ENCODE results near the gene VPS35L.
"Not testable (repeated sequence)": the region's sequence is repeated elsewhere in the genome, so short reads cannot be mapped to it uniquely, and the experiment has no call there.

The VPS35L gene

GRCh38 chr16:19543278-19543996, 12.1 kb upstream of the VPS35L start:
- H3K36me3 ChIP-seq (ENCODE audit: control insufficient read depth, low read depth, low read length), result peaks cover 52% of the 10 kb centered on the region
- H3K9ac ChIP-seq (ENCODE audit: low read length); H3K4me3 ChIP-seq (ENCODE audit: low read length); H3K4me1 ChIP-seq (ENCODE audit: control insufficient read depth, low read depth, low read length); H3K27ac ChIP-seq (ENCODE audit: low read length); H3K27me3 ChIP-seq (ENCODE audit: control insufficient read depth, insufficient read depth, low read length); H3K9me3 ChIP-seq (ENCODE audit: control insufficient read depth, low read depth, low read length): not testable (repeated sequence)

GRCh38 chr16:19548144-19548543, 7.4 kb upstream of the VPS35L start:
- no peak overlapping the region for H3K9ac ChIP-seq (ENCODE audit: low read length)
- no peak overlapping the region for H3K27ac ChIP-seq (ENCODE audit: low read length)
- H3K4me3 ChIP-seq (ENCODE audit: low read length), result no peak overlapping the region
- H3K36me3 ChIP-seq (ENCODE audit: control insufficient read depth, low read depth, low read length), result peaks cover 40% of the 10 kb centered on the region
- H3K4me1 ChIP-seq (ENCODE audit: control insufficient read depth, low read depth, low read length), result no peaks in the 10 kb centered on the region
- H3K27me3 ChIP-seq (ENCODE audit: control insufficient read depth, insufficient read depth, low read length), result no peaks in the 10 kb centered on the region
- no peaks in the 10 kb centered on the region for H3K9me3 ChIP-seq (ENCODE audit: control insufficient read depth, low read depth, low read length)

- H3K4me1 ChIP-seq (ENCODE audit: control insufficient read depth, low read depth, low read length), result no peaks in the 10 kb centered on the region
- H3K27ac ChIP-seq (ENCODE audit: low read length), result no peak overlapping the region
- no peaks in the 10 kb centered on the region for H3K9me3 ChIP-seq (ENCODE audit: control insufficient read depth, low read depth, low read length)
- H3K9ac ChIP-seq (ENCODE audit: low read length), result no peak overlapping the region
- peaks cover 34% of the 10 kb centered on the region for H3K36me3 ChIP-seq (ENCODE audit: control insufficient read depth, low read depth, low read length)
- H3K4me3 ChIP-seq (ENCODE audit: low read length), result no peak overlapping the region
- H3K27me3 ChIP-seq (ENCODE audit: control insufficient read depth, insufficient read depth, low read length), result no peaks in the 10 kb centered on the region
Observed at GRCh38 chr16:19549673-19550072, 5.8 kb upstream of the VPS35L start.

- Histone ChIP-seq H3K9me3 (ENCODE audit: control insufficient read depth, low read depth, low read length) (no peaks in the 10 kb centered on the region), H3K27me3 (ENCODE audit: control insufficient read depth, insufficient read depth, low read length) (no peaks in the 10 kb centered on the region), H3K27ac (ENCODE audit: low read length) (peak overlapping the region; percentile 93), H3K36me3 (ENCODE audit: control insufficient read depth, low read depth, low read length) (peaks cover 7% of the 10 kb centered on the region), H3K4me1 (ENCODE audit: control insufficient read depth, low read depth, low read length) (no peaks in the 10 kb centered on the region), H3K4me3 (ENCODE audit: low read length) (peak overlapping the region; percentile 93), H3K9ac (ENCODE audit: low read length) (peak overlapping the region; percentile 97)
Observed at GRCh38 chr16:19555938-19556771, 652 bp downstream of the VPS35L start.

- H3K4me3 ChIP-seq (ENCODE audit: low read length), result no peak overlapping the region
- no peaks in the 10 kb centered on the region for H3K27me3 ChIP-seq (ENCODE audit: control insufficient read depth, insufficient read depth, low read length)
- H3K36me3 ChIP-seq (ENCODE audit: control insufficient read depth, low read depth, low read length), result no peaks in the 10 kb centered on the region
- no peak overlapping the region for H3K27ac ChIP-seq (ENCODE audit: low read length)
- H3K9me3 ChIP-seq (ENCODE audit: control insufficient read depth, low read depth, low read length), result no peaks in the 10 kb centered on the region
- no peaks in the 10 kb centered on the region for H3K4me1 ChIP-seq (ENCODE audit: control insufficient read depth, low read depth, low read length)
- H3K9ac ChIP-seq (ENCODE audit: low read length), result no peak overlapping the region
Observed at GRCh38 chr16:19559242-19559910, 3.9 kb downstream of the VPS35L start.

- no peaks in the 10 kb centered on the region for H3K4me1 ChIP-seq (ENCODE audit: control insufficient read depth, low read depth, low read length)
Observed at GRCh38 chr16:19560078-19560477, 4.6 kb downstream of the VPS35L start.

GRCh38 chr16:19563377-19563776, 7.9 kb downstream of the VPS35L start:
- no peaks in the 10 kb centered on the region for H3K27me3 ChIP-seq (ENCODE audit: control insufficient read depth, insufficient read depth, low read length)
- H3K9ac ChIP-seq (ENCODE audit: low read length), result no peak overlapping the region
- no peak overlapping the region for H3K27ac ChIP-seq (ENCODE audit: low read length)
- H3K4me1 ChIP-seq (ENCODE audit: control insufficient read depth, low read depth, low read length), result no peaks in the 10 kb centered on the region
- peaks cover 13% of the 10 kb centered on the region for H3K36me3 ChIP-seq (ENCODE audit: control insufficient read depth, low read depth, low read length)
- no peak overlapping the region for H3K4me3 ChIP-seq (ENCODE audit: low read length)
- H3K9me3 ChIP-seq (ENCODE audit: control insufficient read depth, low read depth, low read length), result no peaks in the 10 kb centered on the region

More at GRCh38 chr16:19560078-19560477, 4.6 kb downstream of the VPS35L start:
- Histone ChIP-seq H3K36me3 (ENCODE audit: control insufficient read depth, low read depth, low read length) (no peaks in the 10 kb centered on the region), H3K27ac (ENCODE audit: low read length) (no peak overlapping the region), H3K9me3 (ENCODE audit: control insufficient read depth, low read depth, low read length) (no peaks in the 10 kb centered on the region), H3K9ac (ENCODE audit: low read length) (no peak overlapping the region), H3K4me3 (ENCODE audit: low read length) (no peak overlapping the region), H3K27me3 (ENCODE audit: control insufficient read depth, insufficient read depth, low read length) (no peaks in the 10 kb centered on the region)

GRCh38 chr16:19566362-19566761, 10.9 kb downstream of the VPS35L start:
- Histone ChIP-seq H3K9ac (ENCODE audit: low read length) (no peak overlapping the region), H3K36me3 (ENCODE audit: control insufficient read depth, low read depth, low read length) (peaks cover 24% of the 10 kb centered on the region), H3K27me3 (ENCODE audit: control insufficient read depth, insufficient read depth, low read length) (no peaks in the 10 kb centered on the region), H3K4me3 (ENCODE audit: low read length) (no peak overlapping the region), H3K27ac (ENCODE audit: low read length) (no peak overlapping the region), H3K4me1 (ENCODE audit: control insufficient read depth, low read depth, low read length) (no peaks in the 10 kb centered on the region), H3K9me3 (ENCODE audit: control insufficient read depth, low read depth, low read length) (no peaks in the 10 kb centered on the region)

- Histone ChIP-seq H3K36me3 (ENCODE audit: control insufficient read depth, low read depth, low read length) (peaks cover 27% of the 10 kb centered on the region), H3K27me3 (ENCODE audit: control insufficient read depth, insufficient read depth, low read length) (no peaks in the 10 kb centered on the region), H3K27ac (ENCODE audit: low read length) (no peak overlapping the region), H3K4me1 (ENCODE audit: control insufficient read depth, low read depth, low read length) (no peaks in the 10 kb centered on the region), H3K9ac (ENCODE audit: low read length) (no peak overlapping the region), H3K4me3 (ENCODE audit: low read length) (no peak overlapping the region), H3K9me3 (ENCODE audit: control insufficient read depth, low read depth, low read length) (no peaks in the 10 kb centered on the region)
Observed at GRCh38 chr16:19567560-19567959, 12.1 kb downstream of the VPS35L start.

- H3K36me3 ChIP-seq (ENCODE audit: control insufficient read depth, low read depth, low read length), result peaks cover 46% of the 10 kb centered on the region
- no peaks in the 10 kb centered on the region for H3K4me1 ChIP-seq (ENCODE audit: control insufficient read depth, low read depth, low read length)
- H3K27me3 ChIP-seq (ENCODE audit: control insufficient read depth, insufficient read depth, low read length), result no peaks in the 10 kb centered on the region
- H3K9me3 ChIP-seq (ENCODE audit: control insufficient read depth, low read depth, low read length), result no peaks in the 10 kb centered on the region
- no peak overlapping the region for H3K9ac ChIP-seq (ENCODE audit: low read length)
- no peak overlapping the region for H3K27ac ChIP-seq (ENCODE audit: low read length)
- no peak overlapping the region for H3K4me3 ChIP-seq (ENCODE audit: low read length)
Observed at GRCh38 chr16:19573997-19574396, 18.5 kb downstream of the VPS35L start.

- no peaks in the 10 kb centered on the region for H3K9me3 ChIP-seq (ENCODE audit: control insufficient read depth, low read depth, low read length)
- no peak overlapping the region for H3K4me3 ChIP-seq (ENCODE audit: low read length)
- no peak overlapping the region for H3K27ac ChIP-seq (ENCODE audit: low read length)
- H3K4me1 ChIP-seq (ENCODE audit: control insufficient read depth, low read depth, low read length), result no peaks in the 10 kb centered on the region
- peaks cover 43% of the 10 kb centered on the region for H3K36me3 ChIP-seq (ENCODE audit: control insufficient read depth, low read depth, low read length)
- no peak overlapping the region for H3K9ac ChIP-seq (ENCODE audit: low read length)
- H3K27me3 ChIP-seq (ENCODE audit: control insufficient read depth, insufficient read depth, low read length), result no peaks in the 10 kb centered on the region
Observed at GRCh38 chr16:19574615-19575014, 19.1 kb downstream of the VPS35L start.
